Measurements from ENCODE around the gene RHBDD2.

DNA sequence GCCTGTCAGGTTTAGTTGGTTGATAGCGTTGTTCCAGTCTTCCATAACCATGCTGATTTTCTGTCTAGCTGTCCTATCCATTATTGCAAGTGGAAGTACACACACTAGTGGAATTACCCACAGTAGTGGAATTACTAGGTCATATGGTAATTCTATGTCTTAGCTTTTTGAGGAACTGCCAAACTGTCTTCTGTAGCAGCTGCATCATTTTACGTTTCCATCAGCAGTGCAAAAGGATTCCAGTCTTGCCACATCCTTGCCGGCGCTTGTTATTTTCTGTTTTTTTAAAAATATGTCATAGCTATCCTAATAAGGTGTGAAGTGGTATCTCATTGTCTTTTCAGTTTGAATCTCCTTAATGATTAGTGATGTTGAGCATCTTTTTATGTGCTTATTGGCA, 17.2 kb upstream of the RHBDD2 start:
- no peak for TF ChIP-seq EZH2 (IDR thresholded peaks at IDR 0.05; ENCODE audit: low read length)
- no peak for TF ChIP-seq CTCF (optimal IDR thresholded peaks at IDR 0.05 in 1 of 3, IDR thresholded peaks at IDR 0.05 in 1 of 3, conservative IDR thresholded peaks at IDR 0.05 in 1 of 3; ENCODE audit: extremely low read depth in 1 of 3, insufficient read depth in 2 of 3, low read length in 3 of 3)

All from keratinocyte (primary cell).